HG03520 (cell line): ENCODE data around the gene UNC13D.

Experiments
- ATAC-seq: cut with Tn5 transposase; IDR thresholded peaks from one replicate; pipeline ENCODE4 v1.9.1; 2021; ENCODE audit warnings: mild to moderate bottlenecking, moderate library complexity; ENCODE audit not compliant: unreplicated experiment

Gene UNC13D

GRCh38 chr17:75835654-75835987 is 8.6 kb downstream of the UNC13D start:
- no peak for ATAC-seq

DNA sequence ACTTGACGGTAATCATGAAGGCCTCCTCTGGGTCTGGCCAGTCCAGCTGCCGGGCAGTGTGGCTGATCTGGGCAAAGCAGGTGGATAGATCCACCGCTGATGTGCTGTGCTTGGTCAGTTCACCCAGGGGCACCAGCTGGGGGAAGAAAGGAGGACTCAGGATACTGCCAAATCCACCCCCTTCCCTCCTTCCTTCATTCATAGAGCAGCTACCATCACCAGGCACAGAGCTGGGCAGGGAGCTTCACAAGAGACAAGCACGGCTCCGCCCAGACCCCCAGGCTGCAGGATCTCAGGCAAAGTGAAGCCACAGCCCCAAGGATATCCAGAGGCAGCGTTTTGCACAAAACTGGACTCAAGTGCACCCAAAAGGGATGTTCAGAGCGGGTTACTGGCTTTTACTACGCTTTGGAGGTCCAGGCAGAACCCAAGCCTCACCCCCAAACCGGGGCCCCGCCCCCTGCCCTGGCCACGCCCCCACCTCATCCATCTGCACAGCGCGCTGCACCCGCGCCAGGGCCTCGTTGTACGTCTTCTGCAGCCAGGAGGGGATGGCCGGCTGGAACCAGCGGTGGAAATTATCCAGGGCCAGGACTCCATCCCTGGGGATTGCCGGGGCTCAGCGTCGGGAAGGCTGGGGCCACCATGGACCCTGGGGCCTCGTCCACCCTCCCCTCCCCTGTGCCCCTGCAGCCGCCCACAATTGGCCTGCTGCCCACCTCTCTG is 9.1 kb downstream of the UNC13D start:
- ATAC-seq, result no peak

DNA sequence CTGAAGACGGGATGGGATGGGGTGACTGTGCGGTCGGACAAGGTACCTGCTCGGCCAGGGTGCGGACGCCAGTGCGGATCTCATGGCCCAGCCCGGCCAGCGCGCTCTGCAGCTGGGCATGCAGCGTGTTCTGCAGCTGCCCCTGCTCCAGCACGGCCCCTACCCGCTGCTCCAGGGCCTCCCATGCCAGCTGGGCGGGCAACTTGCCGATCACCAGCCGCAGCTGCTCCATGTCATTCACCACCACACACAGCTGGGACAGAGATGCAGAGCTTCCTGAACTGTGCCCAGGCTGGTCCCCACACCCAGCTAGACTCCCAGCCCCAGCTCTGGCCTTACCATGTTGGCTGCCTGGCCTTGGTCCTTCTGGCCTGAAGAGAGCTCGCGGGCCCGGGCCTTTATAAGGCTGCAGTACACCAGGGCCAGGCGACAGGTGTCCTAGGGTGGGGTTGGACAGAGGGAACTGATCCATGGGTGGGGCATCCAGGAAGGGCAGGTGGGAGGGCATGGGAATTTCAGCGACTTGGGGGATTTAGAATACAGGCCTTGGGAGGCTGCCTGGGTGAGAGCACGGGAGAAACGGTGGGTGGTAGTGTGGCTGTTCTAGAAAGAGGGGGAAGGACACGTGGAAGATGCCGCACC is 9.8 kb downstream of the UNC13D start:
- ATAC-seq, result no peak

- no peak for ATAC-seq
These were observed 11.4 kb downstream of the UNC13D start for GRCh38 chr17:75832652-75833400.

GRCh38 chr17:75832164-75832651 is 12.0 kb downstream of the UNC13D start:
- no peak for ATAC-seq

GRCh38 chr17:75831032-75831571 is 13.1 kb downstream of the UNC13D start:
- ATAC-seq, result no peak

DNA sequence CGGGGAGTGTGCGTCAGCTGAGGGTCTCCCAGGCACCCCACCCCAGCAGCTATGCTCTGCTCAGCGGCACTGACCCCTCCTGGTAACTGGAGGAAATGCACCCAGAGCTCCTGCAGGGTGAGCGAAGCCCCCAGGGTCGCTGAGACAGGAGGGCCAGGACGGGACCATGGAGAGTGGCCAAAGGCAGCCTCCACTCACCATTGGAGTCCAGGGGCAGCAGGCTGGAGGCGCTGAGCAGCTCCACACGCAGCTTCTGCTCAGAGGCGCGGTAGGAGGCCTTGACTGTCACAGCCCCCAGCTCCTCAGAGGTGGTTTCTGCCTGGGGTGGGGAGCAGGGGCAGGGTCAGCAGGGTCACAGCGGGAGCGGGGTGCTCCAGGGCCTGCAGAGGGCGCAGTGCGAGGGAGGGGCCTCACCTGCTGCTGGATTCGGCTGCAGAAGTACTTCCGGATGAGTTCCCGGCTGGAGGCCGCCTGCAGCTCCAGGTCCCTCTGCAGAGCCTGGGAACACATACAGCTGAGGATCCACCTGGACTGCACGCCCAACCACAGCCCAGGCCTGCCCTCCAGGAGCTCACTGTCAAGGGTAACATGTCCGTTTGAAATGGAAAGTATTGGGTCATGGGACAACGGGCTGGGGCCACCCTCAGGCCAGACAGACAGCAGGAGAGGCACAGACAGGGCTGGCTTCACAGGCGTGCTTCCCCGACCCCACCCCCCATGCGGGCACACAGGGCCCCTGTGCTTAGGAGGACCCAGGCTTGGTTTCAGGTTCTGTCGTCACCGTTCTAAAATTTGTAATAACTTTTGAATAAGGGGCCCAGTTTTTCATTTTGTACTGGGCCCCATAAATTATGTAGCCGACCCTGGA is 13.8 kb downstream of the UNC13D start:
- no peak for ATAC-seq

- ATAC-seq, result no peak
These were observed 14.5 kb downstream of the UNC13D start for GRCh38 chr17:75829747-75830146.

DNA sequence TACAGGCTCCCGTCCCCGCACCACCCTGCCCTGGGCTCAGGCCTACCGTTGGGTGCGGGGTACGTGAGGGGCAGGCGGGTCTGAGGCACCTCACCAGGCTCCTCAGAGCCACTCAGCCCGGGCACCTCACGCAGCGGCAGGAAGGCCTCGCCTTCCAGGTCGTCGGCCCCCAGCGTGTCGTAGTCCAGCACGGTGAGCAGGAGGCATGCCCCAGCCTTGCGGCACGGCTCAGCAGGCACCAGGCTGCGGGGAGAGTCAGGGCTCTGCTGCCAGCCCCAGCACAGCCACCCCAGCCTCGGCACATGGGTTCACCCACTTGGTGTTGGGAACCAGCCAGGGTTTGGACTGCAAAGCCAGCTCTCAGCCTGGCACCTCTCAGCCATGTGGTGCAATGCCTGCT is 15.5 kb downstream of the UNC13D start:
- no peak for ATAC-seq

DNA sequence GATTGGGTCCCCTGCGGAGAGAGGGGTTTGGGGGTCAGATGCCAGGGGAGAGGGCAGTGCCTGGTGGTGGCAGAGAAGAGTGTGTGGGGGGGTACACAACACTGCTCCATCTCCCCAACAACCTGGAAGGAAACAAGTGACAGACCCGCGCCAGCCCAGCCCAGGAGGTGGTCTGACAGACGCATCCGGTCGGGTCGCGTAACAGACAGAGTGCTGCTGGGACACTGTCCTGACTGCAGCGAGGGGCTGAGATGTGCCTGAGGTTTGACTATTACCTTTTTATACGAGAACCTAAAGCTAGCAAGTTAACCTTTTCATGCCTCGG is 16.2 kb downstream of the UNC13D start:
- ATAC-seq, result no peak

DNA sequence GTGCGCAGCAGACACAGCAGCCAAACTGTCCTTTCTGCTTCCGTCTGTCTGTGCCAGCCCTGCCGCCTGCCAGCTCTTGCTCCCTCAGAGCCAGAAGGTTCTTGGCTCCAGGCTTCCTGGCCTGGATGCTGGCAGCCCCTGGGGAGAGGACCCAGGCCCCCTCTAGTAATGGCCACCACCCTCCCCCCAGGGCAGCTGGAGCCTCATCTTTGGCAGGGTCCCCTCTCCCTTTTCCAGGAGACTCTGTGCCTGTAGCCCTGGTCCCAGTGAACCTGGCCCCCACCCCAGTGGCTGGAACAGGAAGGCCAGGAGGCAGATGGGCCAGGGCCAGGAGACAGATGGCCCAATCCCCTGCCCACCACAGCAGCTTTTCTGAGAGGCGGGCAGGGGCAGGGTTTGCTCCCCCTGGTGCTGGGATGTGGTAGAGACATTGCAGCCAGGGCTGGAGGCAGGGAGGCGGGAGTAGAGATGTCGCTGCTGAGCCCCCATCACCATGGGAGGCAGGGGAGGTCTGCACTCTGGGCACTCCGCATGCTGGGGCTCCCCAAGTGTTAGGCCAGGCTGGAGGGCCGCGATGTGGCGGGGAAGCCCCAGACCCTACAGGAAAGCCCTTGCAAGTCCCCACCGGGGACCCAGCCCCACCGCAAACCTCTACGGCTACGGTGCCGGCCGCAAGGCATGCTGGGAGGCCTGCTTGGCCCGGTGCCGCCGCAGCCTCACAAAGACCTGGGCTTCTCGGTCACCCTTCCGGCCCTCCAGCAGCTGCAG is 16.7 kb downstream of the UNC13D start:
- no peak for ATAC-seq

DNA sequence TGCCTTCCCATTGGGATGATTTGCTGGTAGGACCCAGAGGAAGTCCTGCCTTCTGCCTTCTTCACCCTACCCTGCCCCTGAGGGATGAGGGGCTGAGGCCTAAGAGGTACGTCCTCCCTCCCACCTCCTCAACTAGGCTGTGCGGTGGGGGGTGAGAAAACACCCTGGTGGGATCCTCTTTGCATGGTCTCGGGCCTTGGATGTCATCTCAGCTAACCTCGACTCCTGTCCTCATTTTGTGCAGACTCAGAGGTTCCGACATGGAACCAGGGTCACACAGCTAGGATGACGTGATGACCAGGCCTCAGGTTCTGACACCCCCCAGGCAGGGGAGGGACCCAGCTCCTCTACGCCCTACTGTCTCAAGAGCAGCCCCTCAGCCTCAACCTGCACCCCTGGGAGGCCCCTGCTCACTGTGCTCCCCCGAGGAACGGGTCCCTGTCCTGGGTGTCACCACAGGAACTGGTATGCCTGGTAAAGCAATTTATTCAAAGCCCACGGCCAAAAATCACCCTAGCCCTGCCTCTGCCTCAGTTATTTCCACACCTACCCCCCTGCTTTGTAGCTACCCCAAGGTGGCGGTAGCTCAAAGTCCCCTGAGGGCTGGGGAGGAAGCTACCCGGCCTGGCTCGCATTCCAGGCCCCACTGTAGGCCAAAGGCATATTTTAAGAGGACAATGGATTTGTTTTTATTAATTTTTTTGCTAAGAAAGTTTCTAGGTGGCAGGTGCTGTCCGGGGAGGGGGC is 17.5 kb downstream of the UNC13D start:
- ATAC-seq, result no peak

DNA sequence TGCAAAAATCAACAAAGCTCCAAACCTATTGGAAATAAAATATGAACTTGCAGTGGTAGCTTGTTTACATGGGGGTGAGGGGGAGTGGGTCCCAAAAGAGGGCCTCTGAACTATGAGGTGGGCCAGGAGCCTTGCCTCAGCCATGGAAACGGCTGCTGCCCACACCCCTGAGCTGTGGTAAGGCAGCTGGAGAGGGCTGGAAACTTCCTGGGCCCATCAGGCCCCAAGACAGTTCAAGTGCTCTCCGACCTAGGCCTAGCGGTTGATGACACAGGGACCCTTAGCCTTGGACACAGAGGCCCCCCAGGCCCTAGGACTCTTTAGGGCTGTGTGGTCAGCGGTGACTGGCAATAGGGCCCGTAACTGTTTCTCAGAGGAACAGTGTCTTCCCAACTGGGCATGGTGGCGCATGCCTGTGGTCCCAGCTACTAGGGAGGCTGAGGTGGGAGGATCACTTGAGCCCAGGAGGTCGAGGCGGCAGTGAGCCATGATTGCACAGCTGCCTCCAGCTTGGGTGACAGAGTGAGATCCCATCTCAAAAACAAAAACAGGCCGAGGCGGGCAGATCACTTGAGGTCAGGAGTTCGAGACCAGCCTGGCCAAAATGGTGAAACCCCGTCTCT is 18.3 kb downstream of the UNC13D start:
- no peak for ATAC-seq

GRCh38 chr17:75825149-75825552 is 19.1 kb downstream of the UNC13D start:
- ATAC-seq, result no peak

- no peak for ATAC-seq
These were observed 19.5 kb downstream of the UNC13D start for GRCh38 chr17:75824666-75825065.

- ATAC-seq, result no peak
These were observed 20.1 kb downstream of the UNC13D start for GRCh38 chr17:75824050-75824552.

DNA sequence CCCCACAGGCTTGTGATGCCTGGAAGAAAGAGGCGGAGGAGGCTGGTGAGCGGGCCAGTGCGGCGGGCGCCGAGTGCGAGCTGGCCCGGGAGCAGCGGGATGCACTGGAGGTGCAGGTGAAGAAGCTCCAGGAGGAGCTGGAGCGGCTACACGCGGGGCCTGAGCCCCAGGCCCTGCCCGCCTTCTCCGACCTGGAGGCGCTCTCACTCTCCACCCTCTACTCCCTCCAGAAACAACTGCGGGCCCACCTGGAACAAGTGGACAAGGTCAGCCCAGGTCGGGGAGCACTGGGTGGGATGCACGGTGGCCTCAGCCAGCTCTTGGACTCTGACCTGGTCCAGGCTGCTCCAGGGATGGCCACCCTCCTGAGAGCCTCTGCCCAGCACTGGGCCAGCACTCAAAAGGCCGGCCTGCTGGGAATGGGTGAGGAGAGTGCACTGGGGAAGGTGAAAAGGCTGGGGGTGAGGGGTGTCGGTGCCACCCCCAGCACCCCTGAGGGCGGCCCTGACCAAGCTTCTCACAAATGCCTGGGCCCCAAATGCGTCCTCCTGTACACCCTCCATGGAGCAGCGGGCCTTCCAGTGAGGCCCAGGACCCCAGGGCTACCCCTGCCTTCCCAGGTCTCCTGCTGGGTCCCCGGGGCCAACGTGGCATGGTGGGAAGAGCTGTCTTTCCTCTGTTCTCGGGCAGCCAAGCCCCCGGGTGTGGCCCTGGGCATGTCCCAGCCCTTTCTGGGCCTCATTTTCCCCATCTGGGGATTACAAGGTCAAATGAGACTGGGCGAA is 20.8 kb downstream of the UNC13D start:
- no peak for ATAC-seq

GRCh38 chr17:75822800-75823166 is 21.4 kb downstream of the UNC13D start:
- no peak for ATAC-seq
